ENCODE results near the gene GPR146.

GPR146 gene

DNA sequence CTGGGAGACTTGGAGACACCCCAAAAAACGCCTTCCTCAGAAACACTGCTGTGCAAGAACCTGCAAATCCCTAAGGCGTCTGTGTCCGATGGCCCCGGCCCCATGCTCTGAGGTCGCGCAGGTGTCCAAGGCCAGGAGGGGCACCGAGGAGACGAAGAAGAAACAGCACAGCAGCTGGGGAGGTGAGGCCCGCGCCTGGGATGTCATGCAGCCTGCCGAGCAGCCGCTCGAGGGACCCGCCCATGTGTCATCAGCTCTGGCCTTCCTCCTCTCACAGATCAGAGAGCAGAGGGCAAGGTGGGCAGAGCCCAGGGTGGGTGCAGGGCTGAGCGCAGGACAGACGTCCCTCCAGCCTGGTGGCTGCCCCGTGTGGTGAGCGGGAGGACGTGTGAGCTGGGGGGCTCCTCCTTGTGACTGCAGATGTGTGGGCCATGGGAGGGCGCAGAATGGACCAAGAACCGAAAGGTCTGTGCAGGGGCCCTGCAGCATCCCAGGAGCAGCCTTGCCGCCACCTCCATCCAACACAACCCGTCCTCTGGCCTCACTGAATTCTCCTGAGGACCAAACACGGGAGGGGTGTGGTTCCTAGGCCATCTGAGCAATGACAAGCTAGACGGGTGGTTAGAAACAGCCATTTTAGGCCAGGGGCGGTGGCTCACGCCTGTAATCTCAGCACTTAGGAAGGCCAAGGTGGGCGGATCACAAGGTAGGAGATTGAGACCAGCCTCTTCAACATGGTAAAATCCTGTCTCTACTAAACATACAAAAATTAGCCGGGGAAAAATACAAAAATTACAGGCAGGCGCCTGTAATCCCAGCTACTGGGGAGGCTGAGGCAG, 30.5 kb downstream of the GPR146 start:
- no peak for DNase-seq (ENCODE audit: low read depth)
- H3K4me3 ChIP-seq (ENCODE audit: control insufficient read depth, low read depth, low read length) = no peak overlapping the region
- TF ChIP-seq, protein P1, sequence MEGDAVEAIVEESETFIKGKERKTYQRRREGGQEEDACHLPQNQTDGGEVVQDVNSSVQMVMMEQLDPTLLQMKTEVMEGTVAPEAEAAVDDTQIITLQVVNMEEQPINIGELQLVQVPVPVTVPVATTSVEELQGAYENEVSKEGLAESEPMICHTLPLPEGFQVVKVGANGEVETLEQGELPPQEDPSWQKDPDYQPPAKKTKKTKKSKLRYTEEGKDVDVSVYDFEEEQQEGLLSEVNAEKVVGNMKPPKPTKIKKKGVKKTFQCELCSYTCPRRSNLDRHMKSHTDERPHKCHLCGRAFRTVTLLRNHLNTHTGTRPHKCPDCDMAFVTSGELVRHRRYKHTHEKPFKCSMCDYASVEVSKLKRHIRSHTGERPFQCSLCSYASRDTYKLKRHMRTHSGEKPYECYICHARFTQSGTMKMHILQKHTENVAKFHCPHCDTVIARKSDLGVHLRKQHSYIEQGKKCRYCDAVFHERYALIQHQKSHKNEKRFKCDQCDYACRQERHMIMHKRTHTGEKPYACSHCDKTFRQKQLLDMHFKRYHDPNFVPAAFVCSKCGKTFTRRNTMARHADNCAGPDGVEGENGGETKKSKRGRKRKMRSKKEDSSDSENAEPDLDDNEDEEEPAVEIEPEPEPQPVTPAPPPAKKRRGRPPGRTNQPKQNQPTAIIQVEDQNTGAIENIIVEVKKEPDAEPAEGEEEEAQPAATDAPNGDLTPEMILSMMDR (IDR thresholded peaks at IDR 0.05; ENCODE audit: control insufficient read depth, insufficient read depth, low read depth, low read length, missing control alignments) = no peak

DNA sequence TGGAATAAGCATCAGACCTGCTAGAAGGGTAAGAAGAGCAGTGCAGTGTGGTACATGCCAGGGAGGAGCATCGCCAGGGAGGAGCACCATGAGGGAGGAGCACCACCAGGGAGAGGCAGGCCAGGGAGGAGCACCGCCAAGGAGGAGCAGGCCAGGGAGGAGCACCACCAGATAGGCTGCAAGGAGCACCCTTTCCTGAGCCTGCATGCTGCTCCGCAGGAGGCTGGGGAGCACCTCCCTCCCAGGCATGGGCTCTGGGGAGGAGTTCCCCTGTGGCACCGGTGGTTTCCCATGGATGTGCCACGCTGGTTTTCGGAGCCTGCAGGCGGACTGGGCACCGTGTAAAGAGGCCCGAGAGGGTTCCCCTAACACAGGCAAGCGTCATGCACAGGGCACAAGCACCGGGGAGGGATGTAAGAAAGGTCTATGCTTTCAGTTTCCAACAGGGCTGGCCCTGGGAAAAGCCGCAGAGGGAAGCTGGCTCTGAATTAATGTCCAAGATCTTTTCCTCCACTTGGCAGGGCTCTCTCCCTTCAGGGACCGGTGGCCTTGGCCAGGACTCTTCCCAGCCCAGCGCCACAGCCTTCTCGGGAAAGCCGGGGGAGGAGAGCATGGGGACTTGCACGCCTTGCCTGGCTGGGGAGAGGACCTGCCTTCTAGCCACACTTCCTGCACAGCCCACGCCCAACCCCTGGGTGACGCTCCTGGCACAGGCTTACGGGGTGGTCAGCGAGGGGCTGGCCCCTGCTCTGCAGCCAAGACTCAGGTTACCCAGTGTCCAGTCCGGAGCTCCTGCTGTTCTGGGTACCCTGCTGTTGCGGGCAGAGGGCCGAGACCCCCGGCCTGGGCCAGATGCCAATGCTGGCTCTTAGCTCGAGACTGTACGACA, 32.1 kb downstream of the GPR146 start:
- TF ChIP-seq, protein P1 (IDR thresholded peaks at IDR 0.05; ENCODE audit: control insufficient read depth, insufficient read depth, low read depth, low read length, missing control alignments) = no peak
- no peak for DNase-seq (ENCODE audit: low read depth)
- H3K4me3 ChIP-seq (ENCODE audit: control insufficient read depth, low read depth, low read length) = no peak overlapping the region

DNA sequence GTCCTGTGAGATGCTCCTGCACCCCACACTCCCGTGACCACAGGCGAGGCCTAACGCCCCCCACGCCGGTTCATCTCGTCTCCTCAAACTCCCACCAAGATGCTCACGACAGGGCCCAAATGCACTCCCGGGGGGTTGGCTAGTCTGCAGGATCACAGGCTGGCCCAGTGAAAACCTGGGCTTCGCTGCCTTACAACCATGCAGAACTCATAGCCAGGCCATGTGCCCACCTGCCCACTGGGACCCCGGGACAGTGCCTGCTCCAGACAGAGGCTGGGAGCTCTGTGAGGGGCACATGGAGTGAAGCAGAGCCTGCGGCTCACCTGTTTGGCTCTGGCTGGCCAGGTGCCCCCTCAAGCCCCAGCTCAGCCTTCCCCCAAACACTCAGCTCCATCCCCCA, 34.2 kb downstream of the GPR146 start:
- no peak for DNase-seq (ENCODE audit: low read depth)
- no peak overlapping the region for H3K4me3 ChIP-seq (ENCODE audit: control insufficient read depth, low read depth, low read length)
- TF ChIP-seq, protein P1 (IDR thresholded peaks at IDR 0.05; ENCODE audit: control insufficient read depth, insufficient read depth, low read depth, low read length, missing control alignments) = no peak

DNA sequence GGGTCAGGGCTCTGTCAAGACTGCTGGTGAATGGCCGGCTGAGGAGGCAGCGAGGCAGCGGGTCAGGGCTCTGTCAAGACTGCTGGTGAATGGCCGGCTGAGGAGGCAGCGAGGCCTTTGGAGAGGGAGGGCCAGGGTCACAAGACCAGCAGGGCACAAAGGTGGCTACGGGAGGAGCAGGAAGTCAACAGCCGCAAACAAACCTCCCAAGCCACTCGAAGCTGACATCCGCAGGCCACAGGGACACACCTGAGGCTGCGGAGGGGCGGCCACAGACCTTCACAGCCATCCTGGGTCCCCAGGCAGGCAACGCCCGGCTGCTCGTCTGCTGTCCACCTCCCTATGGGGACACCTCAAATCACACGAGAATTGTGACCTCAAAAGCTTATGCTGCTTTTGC, 34.6 kb downstream of the GPR146 start:
- TF ChIP-seq, protein P1 (IDR thresholded peaks at IDR 0.05; ENCODE audit: control insufficient read depth, insufficient read depth, low read depth, low read length, missing control alignments) = no peak
- DNase-seq (ENCODE audit: low read depth) = no peak

DNA sequence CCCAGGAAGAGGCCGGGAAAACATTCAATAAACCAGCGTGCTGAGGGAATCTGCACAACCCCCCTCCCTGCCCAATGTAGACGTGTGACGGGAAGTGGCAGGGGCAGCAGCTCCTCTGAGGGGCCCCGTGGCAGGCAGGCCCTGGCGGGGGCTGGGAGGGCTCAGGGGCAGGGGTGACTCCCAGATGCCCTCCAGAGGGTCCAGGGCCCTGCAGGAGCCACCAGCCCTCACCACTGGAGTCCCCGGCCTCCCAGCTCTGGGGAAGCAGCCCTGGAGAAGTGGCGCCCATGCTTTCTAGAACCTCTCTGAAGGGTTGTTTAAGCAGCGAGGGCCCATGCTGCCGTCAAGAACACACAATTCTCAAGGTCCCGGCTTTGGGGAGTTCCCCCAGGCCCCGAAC, 35.2 kb downstream of the GPR146 start:
- TF ChIP-seq, protein P1 (IDR thresholded peaks at IDR 0.05; ENCODE audit: control insufficient read depth, insufficient read depth, low read depth, low read length, missing control alignments) = no peak
- no peak for DNase-seq (ENCODE audit: low read depth)
- no peak overlapping the region for H3K4me3 ChIP-seq (ENCODE audit: control insufficient read depth, low read depth, low read length)

More for the DNA sequence above, 34.6 kb downstream of the GPR146 start:
- H3K4me3 ChIP-seq (ENCODE audit: control insufficient read depth, low read depth, low read length) = no peak overlapping the region

DNA sequence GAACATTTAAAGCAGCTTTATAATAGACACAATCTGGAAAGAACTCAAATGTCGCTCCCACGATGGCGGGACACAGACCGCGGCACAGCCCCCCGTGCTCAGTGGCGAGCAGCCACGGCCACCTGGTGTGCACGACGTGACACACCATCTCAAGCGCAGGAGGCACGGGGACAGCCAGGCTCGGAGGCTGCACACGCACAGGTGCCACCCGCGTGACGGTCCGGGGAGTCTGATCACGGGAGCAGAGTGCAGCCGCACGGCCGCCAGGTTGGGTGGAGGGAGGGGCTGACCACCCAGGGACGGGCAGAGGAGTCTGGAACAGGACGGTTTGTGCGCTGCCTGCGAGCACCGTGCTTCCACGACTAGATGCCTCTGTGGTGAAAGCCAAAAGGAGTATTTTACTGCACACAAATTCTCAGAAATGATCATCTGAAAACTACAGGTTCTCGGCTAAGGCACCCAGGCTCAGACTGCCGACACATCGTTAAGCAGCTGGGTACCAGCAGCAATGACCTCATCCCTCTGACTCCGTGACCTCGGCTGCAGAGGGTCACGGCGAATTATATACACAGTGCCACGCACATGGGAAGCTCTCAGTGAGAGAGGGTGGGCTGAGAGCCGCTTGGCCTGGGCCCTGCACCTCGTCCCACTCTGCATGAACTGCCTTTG, 36.0 kb downstream of the GPR146 start:
- no peak overlapping the region for H3K4me3 ChIP-seq (ENCODE audit: control insufficient read depth, low read depth, low read length)
- TF ChIP-seq, protein P1 (IDR thresholded peaks at IDR 0.05; ENCODE audit: control insufficient read depth, insufficient read depth, low read depth, low read length, missing control alignments) = no peak
- DNase-seq (ENCODE audit: low read depth) = no peak

All from AG09309 (cell line).